Erythroblast (primary cell): Measurements from ENCODE around the gene LAIR1.
"Not testable (repeated sequence)": the region's sequence is repeated elsewhere in the genome, so short reads cannot be mapped to it uniquely, and the experiment has no call there.

Source experiments
- GATA1 ChIP-seq: IDR thresholded peaks from 2 replicates; pipeline ENCODE4 v1.6.1; 2011; ENCODE audit warnings: low read depth, mild to moderate bottlenecking, control low read depth, low read length, moderate library complexity
- POLR2A ChIP-seq: IDR thresholded peaks from 2 replicates; pipeline ENCODE4 v1.6.1; 2011; ENCODE audit warnings: mild to moderate bottlenecking, low read length

DNA sequence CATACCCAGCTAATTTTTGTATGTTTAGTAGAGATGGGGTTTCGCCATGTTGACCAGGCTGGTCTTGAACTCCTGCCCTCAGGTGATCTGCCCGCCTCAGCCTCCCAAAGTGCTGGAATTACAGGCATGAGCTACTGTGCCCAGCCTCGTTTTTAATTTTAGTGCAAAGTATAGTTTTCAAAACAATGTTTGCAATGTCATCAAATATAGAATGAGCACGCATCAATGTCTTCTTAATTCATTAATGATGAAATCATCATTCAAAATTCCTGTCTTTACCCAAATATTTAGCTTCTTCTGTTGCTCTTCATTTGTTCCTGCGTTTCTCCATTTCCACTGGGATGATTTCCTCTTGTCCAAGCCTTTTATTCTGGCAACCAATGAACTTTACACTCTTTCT, 6.7 kb upstream of the LAIR1 start:
- TF ChIP-seq POLR2A, GATA1: not testable (repeated sequence)
